Nephron progenitor cell (in vitro differentiated cells): Measurements from ENCODE around the gene SULT2A1.

Source experiments
- DNase-seq: peaks from one replicate; pipeline ENCODE4 v3.0.0; 2021
- H3K27ac Mint-ChIP-seq: 2 replicates; pipeline ENCODE4 v1.8.0; 2021; ENCODE audit warnings: mild to moderate bottlenecking, moderate library complexity, mixed read lengths
- H3K27me3 Mint-ChIP-seq: 2 replicates; pipeline ENCODE4 v1.8.0; 2021; ENCODE audit warnings: mild to moderate bottlenecking, low read depth, mixed read lengths; ENCODE audit not compliant: poor library complexity
- H3K36me3 Mint-ChIP-seq: 2 replicates; pipeline ENCODE4 v1.8.0; 2021; ENCODE audit warnings: low read depth, mixed read lengths
- H3K4me1 Mint-ChIP-seq: 2 replicates; pipeline ENCODE4 v1.8.0; 2021; ENCODE audit warnings: mixed read lengths
- H3K4me3 Mint-ChIP-seq: 2 replicates; pipeline ENCODE4 v1.8.0; 2021; ENCODE audit warnings: mild to moderate bottlenecking, moderate library complexity, mixed read lengths
- H3K9me3 Mint-ChIP-seq: 2 replicates; pipeline ENCODE4 v1.8.0; 2021; ENCODE audit warnings: mild to moderate bottlenecking, moderate library complexity, mixed read lengths
- TF ChIP-seq, protein P1 (sequence below): fragments of 200-600 bp; sonication (generic); IDR thresholded peaks from 2 replicates; pipeline ENCODE4 v1.5.0; 2021; ENCODE audit warnings: antibody characterized with exemption

SULT2A1 gene

DNA sequence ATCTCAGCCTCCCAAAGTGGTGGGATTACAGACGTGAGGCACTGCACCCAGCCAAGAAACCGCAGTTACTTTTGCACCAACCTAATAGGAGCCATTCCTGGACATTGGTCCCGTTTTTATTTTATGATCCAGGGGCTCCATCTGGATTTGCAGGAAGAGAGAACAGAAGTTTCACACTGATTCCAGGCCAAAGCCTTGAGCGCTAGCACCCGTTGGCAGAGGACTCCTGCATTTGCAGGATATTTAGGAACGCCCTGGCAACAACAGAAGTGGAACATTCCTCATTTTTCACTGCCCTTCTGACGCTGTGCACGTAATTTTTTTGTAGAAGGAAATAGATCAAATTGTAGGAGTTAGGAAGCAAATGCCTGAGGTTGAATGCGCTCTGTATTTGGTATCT is 11.7 kb upstream of the SULT2A1 start:
- DNase-seq, result no peak
- H3K4me1 Mint-ChIP-seq, result peaks cover 11% of the 10 kb centered on the region
- H3K9me3 Mint-ChIP-seq, result peaks cover 8% of the 10 kb centered on the region
- TF ChIP-seq, protein P1, sequence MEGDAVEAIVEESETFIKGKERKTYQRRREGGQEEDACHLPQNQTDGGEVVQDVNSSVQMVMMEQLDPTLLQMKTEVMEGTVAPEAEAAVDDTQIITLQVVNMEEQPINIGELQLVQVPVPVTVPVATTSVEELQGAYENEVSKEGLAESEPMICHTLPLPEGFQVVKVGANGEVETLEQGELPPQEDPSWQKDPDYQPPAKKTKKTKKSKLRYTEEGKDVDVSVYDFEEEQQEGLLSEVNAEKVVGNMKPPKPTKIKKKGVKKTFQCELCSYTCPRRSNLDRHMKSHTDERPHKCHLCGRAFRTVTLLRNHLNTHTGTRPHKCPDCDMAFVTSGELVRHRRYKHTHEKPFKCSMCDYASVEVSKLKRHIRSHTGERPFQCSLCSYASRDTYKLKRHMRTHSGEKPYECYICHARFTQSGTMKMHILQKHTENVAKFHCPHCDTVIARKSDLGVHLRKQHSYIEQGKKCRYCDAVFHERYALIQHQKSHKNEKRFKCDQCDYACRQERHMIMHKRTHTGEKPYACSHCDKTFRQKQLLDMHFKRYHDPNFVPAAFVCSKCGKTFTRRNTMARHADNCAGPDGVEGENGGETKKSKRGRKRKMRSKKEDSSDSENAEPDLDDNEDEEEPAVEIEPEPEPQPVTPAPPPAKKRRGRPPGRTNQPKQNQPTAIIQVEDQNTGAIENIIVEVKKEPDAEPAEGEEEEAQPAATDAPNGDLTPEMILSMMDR, result no peak
- H3K36me3 Mint-ChIP-seq, result no peaks in the 10 kb centered on the region
- peak overlapping the region; percentile 58 for H3K27ac Mint-ChIP-seq
- H3K4me3 Mint-ChIP-seq, result no peak overlapping the region
- peaks cover 11% of the 10 kb centered on the region for H3K27me3 Mint-ChIP-seq

DNA sequence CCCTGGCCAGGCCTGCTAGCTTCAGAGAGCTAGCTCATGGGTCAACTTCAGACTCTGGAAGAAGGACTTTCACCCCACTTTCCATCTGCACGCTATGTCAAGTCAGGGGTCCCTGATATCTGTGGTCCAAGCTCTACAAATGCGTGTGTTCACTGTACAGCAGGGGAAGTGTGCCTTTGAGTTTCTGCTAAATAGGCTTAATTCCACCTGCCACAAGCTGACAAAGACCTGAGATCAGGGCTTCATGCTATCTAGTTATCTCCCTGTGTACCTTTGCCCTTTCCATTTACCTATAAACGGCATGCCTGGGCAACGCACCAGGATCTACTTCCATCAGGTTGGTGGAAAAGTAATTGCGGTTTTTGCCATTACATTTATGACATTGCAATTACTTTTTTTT is 10.7 kb upstream of the SULT2A1 start:
- H3K4me1 Mint-ChIP-seq, result peaks cover 7% of the 10 kb centered on the region
- no peaks in the 10 kb centered on the region for H3K36me3 Mint-ChIP-seq
- no peak overlapping the region for H3K4me3 Mint-ChIP-seq
- peaks cover 19% of the 10 kb centered on the region for H3K9me3 Mint-ChIP-seq
- no peak for DNase-seq
- TF ChIP-seq, protein P1, result no peak
- no peak overlapping the region for H3K27ac Mint-ChIP-seq
- H3K27me3 Mint-ChIP-seq, result peaks cover 3% of the 10 kb centered on the region

DNA sequence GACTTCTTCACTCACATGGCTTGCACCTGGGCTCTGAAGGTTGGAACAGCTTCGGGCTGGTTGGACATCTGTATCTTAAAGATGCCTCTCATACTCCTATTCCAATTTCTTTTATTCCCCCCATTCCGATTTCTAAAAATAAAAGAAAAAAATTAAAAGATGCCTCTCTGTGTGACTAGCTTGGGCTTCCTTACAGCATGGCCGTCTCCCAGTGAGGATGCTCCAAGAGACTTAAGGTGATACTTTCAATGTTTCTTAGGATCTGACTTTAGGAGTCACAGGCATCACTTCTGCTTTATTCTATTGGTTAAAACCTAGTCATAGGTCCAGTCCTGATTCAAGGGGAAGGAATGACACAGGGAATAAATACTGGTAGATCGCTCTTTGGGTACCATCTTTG is 9.9 kb upstream of the SULT2A1 start:
- Mint-ChIP-seq H3K36me3 (no peaks in the 10 kb centered on the region), H3K27ac (no peak overlapping the region), H3K4me1 (peaks cover 11% of the 10 kb centered on the region), H3K27me3 (peaks cover 3% of the 10 kb centered on the region), H3K9me3 (peaks cover 22% of the 10 kb centered on the region), H3K4me3 (no peak overlapping the region)
- DNase-seq, result no peak
- TF ChIP-seq, protein P1, result no peak

DNA sequence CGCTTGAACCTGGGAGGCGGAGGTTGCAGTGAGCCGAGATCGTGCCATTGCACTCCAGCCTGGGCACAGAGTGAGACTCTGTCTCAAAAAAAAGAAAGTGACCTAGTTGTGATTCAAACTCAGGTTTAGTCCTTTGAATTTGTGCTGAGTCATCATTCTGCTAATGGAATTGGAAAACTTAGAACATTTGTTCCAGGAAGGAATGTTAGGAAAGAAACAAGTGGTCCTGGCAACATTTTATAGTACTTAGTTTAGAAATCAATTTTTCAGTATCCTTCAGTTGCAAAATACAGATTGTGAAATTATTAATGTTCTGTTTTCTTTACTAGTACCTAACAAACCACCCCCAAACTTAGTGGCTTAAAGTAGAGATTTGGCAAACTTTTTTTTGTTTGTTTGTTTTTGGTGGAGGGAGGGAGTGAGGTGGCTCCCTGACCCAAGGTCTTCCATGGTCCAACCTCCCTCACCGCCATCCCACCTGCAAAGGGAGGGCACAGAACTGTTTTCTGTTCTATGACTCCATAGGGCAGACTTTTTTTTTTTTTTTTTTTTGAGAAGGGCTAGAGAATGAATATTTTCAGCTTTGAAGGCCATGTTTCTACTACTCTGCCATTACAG is 9.2 kb upstream of the SULT2A1 start:
- Mint-ChIP-seq H3K4me3 (no peak overlapping the region), H3K27ac (no peak overlapping the region), H3K9me3 (peaks cover 27% of the 10 kb centered on the region), H3K36me3 (no peaks in the 10 kb centered on the region), H3K27me3 (peaks cover 6% of the 10 kb centered on the region), H3K4me1 (peaks cover 18% of the 10 kb centered on the region)
- DNase-seq, result no peak
- TF ChIP-seq, protein P1, result no peak

DNA sequence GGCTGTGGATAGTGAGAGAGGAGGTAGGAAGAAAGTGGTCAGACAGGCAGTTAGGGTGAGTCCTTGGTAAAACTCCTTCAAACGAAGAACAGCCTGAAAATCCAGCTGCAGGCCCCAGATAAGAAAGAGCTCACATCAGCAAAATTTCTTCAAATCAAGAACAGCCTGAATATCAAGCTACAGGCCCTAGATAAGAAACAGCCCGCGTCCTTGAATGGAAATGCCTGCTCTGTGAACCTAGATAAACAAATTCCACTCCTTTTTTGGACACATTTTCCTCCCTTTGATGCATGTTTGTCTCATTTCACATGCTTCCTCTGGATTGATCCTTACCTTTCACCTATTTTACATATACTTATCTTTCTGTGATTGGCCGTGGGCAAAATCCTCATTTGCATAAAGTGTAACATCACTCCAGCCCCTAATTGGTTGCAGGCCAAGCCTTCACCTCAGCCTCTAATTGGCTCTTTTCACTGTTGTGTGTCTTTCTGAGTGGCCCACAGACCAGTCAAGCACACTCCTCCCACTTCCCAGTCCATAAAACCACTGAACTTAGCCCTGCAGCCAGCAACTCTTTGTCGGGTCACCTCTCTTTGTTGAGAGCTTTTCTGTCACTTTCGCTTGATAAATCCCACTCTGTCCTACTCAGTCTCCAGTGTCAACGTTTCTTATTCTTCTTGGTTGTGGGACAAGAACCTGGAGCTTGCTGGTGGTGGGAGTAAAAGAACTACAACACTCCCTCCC is 6.0 kb upstream of the SULT2A1 start:
- H3K27ac Mint-ChIP-seq, result peak overlapping the region; percentile 57
- H3K4me1 Mint-ChIP-seq, result peaks cover 12% of the 10 kb centered on the region
- no peak for DNase-seq
- peaks cover 27% of the 10 kb centered on the region for H3K9me3 Mint-ChIP-seq
- no peaks in the 10 kb centered on the region for H3K36me3 Mint-ChIP-seq
- peaks cover 6% of the 10 kb centered on the region for H3K27me3 Mint-ChIP-seq
- TF ChIP-seq, protein P1, result no peak
- H3K4me3 Mint-ChIP-seq, result no peak overlapping the region

DNA sequence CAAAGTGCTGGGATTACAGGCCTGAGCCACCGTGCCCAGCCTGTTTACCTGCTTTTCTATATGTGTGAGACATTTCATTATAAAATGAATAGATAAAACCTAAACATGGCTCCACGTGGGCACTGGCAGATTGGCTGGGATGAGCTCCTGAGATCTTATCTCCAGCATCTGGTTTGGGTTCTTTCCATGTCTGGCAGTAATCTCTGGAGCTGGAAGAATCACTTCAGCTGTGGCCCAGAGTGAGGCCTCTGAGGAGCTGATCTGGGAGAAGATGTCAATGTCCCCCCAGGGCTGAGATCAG is 5.5 kb upstream of the SULT2A1 start:
- Mint-ChIP-seq H3K4me3 (no peak overlapping the region), H3K27me3 (peaks cover 6% of the 10 kb centered on the region), H3K36me3 (no peaks in the 10 kb centered on the region), H3K27ac (peak overlapping the region; percentile 13), H3K9me3 (peaks cover 27% of the 10 kb centered on the region), H3K4me1 (peaks cover 12% of the 10 kb centered on the region)
- TF ChIP-seq, protein P1, result no peak
- no peak for DNase-seq
